NCI-H526 (cell line): ENCODE measurements around the gene EMILIN1.
"Not testable (repeated sequence)": the region's sequence is repeated elsewhere in the genome, so short reads cannot be mapped to it uniquely, and the experiment has no call there.

ENCODE experiments used
- DNase-seq, 2 experiments: peaks; one replicate each; lab custom pipeline; 2025; lab: John Stamatoyannopoulos, UW

The EMILIN1 gene

GRCh38 chr2:27094353-27094984, 16.1 kb downstream of the EMILIN1 start:
- DNase-seq, result no peak

GRCh38 chr2:27095427-27095744, 17.0 kb downstream of the EMILIN1 start:
- DNase-seq, result no peak

- DNase-seq, result peak in 1 of 2 experiments; percentile 68
Measured at GRCh38 chr2:27095745-27096651, 17.6 kb downstream of the EMILIN1 start.

DNA sequence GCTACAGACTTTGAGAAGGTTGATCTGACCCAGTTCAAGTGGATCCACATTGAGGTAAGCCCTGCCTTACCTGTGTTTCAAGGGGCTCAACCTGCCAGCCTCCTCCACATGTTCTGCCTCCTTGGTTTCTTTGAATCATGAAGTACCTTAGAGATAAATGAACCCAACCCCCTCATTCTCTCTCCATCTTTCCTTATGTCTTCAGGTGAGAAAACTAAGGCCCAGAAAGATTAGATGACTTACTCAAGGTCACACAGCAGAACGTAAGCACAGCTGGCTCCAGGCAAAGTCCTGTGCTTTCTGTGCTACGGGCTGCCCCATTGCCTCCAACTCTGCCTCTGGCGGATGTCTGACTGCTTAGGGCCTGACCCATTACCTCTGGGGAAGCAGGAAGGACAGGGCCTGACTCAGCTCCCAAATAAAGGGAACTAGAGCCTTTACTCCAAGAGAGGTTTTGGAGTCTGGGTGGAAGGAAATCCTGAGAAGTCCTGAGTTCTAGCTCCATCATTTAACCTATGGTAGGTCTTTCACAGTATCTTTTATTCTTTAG, 18.4 kb downstream of the EMILIN1 start:
- DNase-seq, result no peak

GRCh38 chr2:27097341-27097740, 18.9 kb downstream of the EMILIN1 start:
- no peak for DNase-seq

- no peak for DNase-seq
Measured at GRCh38 chr2:27099334-27099955, 21.0 kb downstream of the EMILIN1 start.

DNA sequence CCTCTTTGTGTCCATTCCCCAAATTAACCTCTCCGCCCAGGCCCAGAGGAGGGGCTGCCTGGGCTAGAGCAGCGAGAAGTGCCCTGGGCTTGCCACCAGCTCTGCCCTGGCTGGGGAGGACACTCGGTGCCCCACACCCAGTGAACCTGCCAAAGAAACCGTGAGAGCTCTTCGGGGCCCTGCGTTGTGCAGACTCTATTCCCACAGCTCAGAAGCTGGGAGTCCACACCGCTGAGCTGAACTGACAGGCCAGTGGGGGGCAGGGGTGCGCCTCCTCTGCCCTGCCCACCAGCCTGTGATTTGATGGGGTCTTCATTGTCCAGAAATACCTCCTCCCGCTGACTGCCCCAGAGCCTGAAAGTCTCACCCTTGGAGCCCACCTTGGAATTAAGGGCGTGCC, 21.6 kb downstream of the EMILIN1 start:
- no peak for DNase-seq

- DNase-seq, result no peak
Measured at GRCh38 chr2:27102329-27102728, 23.9 kb downstream of the EMILIN1 start.

DNA sequence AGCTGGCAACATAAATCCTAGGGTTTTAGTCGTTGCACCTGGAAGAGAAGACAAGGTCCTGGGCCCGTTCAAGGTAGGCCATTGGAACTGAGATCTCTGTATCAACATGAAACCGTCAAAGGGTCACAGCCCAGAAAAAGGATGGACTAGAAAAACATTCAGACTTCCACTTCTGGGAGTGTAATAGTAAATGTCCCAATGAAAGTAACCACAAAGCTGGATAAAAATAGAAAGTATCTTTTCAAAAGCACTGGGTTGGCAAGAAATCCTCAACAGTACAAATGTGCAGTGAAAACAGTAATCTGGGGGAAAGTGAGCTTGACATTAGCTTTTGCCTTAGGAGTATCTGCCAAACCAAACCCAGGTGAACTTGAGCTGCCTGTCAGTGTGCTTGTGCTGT, 27.6 kb downstream of the EMILIN1 start:
- no peak for DNase-seq

GRCh38 chr2:27108221-27108620, 29.8 kb downstream of the EMILIN1 start:
- DNase-seq, result no peak

- no peak for DNase-seq
Measured at GRCh38 chr2:27109083-27109482, 30.7 kb downstream of the EMILIN1 start.

DNA sequence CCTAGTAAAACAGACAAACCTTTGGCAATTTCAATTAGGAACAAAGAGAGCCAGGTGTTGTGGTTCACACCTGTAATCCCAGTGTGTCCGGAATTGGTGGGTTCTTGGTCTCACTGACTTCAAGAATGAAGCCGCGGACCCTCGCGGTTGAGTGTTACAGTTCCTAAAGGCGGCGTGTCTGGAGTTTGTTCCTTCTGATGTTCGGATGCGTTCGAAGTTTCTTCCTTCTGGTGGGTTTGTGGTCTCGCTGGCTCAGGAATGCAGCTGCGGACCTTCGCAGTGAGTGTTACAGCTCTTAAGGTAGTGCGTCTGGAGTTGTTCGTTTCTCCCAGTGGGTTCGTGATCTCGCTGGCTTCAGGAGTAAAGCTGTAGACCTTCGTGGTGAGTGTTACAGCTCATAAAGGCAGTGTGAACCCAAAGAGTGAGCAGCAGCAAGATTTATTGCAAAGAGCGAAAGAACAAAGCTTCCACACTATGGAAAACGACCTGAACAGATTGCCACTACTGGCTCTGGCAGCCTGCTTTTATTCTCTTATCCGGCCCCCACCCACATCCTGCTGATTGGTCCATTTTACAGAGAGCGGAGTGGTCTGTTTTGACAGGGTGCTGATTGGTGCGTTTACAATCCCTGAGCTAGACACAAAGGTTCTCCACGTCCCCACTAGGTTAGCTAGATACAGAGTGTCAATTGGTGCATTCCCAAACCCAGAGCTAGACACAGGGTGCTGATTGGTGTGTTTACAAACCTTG, 32.4 kb downstream of the EMILIN1 start:
- not testable (repeated sequence) for DNase-seq

DNA sequence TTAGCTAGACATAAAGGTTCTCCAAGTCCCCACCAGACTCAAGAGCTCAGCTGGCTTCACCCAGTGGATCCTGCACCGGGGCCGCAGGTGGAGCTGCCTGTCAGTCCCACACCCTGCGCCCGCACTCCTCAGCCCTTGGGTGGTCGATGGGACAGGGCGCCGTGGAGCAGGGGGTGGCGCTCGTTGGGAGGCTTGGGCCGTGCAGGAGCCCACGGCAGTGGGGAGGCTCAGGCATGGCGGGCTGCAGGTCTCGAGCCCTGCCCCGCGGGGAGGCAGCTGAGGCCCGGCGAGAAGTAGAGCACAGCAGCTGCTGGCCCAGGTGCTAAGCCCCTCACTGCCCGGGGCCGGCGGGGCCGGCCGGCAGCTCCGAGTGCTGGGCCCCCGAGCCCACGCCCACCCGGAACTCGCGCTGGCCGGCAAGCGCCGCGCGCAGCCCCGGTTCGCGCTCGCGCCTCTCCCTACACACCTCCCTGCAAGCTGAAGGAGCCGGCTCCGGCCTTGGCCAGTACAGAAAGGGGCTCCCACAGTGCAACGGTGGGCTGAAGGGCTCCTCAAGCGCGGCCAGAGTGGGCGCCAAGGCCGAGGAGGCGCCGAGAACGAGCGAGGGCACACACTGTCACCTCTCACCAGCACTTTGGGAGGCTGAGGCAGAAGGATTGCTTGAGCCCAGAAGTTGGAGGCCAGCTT, 33.1 kb downstream of the EMILIN1 start:
- not testable (repeated sequence) for DNase-seq

DNA sequence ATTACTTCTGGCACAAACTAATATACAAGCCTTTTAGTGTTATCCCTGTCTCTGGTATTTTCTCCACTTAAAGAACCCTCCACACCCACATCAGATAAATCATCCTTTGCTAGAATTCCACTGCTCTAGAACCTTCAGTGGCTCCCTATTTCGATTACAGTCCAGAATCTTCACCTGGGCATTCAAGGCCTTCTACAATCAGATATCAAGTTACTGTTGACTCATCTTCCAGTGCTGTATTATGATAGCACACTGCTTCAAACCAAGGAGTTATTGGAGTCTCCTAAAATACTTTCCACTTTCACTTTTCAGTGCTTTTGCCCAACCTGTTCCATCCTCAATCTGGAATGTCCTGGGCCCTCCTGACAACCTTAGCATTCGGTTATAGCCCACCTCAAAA, 37.1 kb downstream of the EMILIN1 start:
- DNase-seq, result no peak

GRCh38 chr2:27117995-27118524, 39.6 kb downstream of the EMILIN1 start:
- DNase-seq, result no peak

GRCh38 chr2:27118525-27119329, 40.3 kb downstream of the EMILIN1 start, which contains the start of gene CGREF1:
CGREF1 (minus strand) TSS chr2:27119128; CDS start chr2:27104366, 14,762 bp downstream.
- peak in 1 of 2 experiments; percentile 68 for DNase-seq

GRCh38 chr2:27119330-27119670, 40.9 kb downstream of the EMILIN1 start:
- DNase-seq, result not testable (repeated sequence)

GRCh38 chr2:27121906-27122305, 43.5 kb downstream of the EMILIN1 start:
- DNase-seq, result no peak

GRCh38 chr2:27122791-27123190, 44.4 kb downstream of the EMILIN1 start:
- no peak for DNase-seq
